Muscle layer of duodenum (tissue), 2 donors: ENCODE measurements around the gene PAX8.

Source experiments
- H3K27ac ChIP-seq: one replicate; pipeline ENCODE4 v1.7.0; 2013; ENCODE audit warnings: mild to moderate bottlenecking, low read length
- H3K27me3 ChIP-seq: one replicate; pipeline ENCODE4 v1.7.0; 2013; ENCODE audit warnings: low read depth, mild to moderate bottlenecking, control low read depth, low read length
- H3K36me3 ChIP-seq, 2 donors: one replicate each; pipeline ENCODE4 v1.7.0; 2013; ENCODE audit warnings: low read length in 2 of 2, control low read depth in 1 of 2, mild to moderate bottlenecking in 1 of 2; ENCODE audit not compliant: insufficient read depth in 2 of 2, control insufficient read depth in 1 of 2
- H3K4me1 ChIP-seq, 2 donors: one replicate each; pipeline ENCODE4 v1.7.0; 2013; ENCODE audit warnings: low read length in 2 of 2, mild to moderate bottlenecking in 2 of 2, control low read depth in 1 of 2, moderate library complexity in 1 of 2; ENCODE audit not compliant: insufficient read depth in 2 of 2, control insufficient read depth in 1 of 2
- H3K4me3 ChIP-seq, 2 donors: one replicate each; pipeline ENCODE4 v1.7.0; 2013; ENCODE audit warnings: low read length in 2 of 2, low read depth in 1 of 2, mild to moderate bottlenecking in 1 of 2
- H3K9me3 ChIP-seq, 2 donors: one replicate each; pipeline ENCODE4 v1.7.0; 2013; ENCODE audit warnings: low read length in 2 of 2, control low read depth in 1 of 2, mild to moderate bottlenecking in 1 of 2; ENCODE audit not compliant: control insufficient read depth in 1 of 2
- donor health status: healthy.

PAX8 gene

DNA sequence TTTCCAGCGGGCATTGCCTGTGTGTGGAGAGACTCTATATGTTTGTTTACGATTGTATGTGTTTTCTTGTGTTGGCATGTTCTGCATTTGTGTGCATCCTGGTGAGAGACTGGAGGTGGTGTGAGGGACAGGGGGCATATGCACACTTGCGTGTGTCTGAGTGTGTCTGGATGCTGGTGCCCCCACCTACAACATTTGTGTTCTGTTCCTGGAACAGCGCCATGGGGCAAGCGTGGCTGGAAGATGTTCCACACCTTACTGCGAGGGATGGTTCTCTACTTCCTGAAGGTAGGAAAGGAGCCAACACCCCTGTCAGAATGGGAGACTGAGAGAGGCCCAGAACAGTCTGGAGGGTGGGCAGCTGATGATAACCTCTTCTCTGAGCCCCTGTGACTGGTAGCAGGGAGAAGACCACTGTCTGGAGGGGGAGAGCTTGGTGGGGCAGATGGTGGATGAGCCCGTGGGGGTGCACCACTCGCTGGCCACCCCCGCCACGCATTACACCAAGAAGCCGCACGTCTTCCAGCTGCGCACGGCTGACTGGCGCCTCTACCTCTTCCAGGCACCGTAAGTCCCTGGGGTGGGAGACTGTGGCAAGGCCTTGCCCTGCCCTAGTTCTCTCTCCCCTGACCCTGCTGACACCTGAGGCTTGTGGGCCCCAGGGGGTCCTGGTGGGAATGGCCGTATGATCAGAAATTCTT lies 81.2 kb downstream of the PAX8 start:
- Histone ChIP-seq H3K27ac (no peak overlapping the region), H3K4me1 (peaks cover 0 to 18% of the 10 kb centered on the region in 2 donors), H3K27me3 (no peaks in the 10 kb centered on the region), H3K36me3 (peaks cover 0 to 10% of the 10 kb centered on the region in 2 donors), H3K9me3 (no peaks in the 10 kb centered on the region), H3K4me3 (no peak overlapping the region)

DNA sequence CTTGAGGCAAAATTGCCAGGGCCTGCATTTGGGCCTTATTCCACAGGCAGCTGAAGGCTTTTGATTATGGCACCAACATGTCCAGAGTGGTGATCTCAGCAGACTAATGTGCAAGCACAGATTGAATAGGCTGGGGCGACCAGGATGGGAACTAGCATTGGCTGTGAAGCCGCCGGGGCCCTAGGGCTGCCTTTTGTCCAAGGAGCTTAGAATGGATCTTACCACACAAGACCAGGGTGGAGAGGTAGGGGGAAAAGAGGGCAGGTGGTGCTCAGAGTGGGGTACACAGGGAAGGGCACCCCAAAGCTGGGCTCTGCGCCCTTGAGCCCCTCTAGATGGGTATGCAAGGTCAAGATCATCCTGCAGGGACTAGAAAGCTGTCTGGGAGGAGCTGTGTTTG lies 81.9 kb downstream of the PAX8 start:
- Histone ChIP-seq H3K36me3 (peaks cover 0 to 10% of the 10 kb centered on the region in 2 donors), H3K4me1 (peaks cover 0 to 18% of the 10 kb centered on the region in 2 donors), H3K27ac (no peak overlapping the region), H3K9me3 (no peaks in the 10 kb centered on the region), H3K27me3 (no peaks in the 10 kb centered on the region), H3K4me3 (no peak overlapping the region)

DNA sequence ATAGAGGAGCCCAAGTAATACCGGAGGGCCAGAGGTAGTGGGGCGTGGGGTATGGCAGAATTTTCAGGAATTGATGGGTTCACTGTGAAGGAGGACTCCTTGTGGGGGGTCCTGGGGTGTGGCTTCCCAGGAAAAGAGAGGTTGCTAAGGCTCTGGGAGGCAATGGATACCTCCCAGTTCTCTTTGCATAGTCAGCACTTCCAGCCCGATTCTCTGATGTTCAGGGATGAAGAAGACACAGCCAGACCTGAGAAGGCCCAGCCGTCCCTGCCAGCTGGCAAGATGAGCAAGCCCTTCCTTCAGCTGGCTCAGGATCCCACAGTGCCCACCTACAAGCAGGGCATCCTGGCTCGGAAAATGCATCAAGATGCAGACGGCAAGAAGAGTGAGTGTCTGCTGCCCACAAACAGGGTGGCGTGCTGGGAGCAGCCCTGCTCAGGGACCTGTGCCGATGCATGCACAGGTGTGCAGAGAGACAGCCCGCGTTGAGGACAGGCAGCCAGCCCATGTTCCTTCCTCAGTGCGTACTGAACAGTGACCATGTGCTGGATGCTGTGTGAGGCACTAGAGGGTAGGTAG lies 82.7 kb downstream of the PAX8 start:
- Histone ChIP-seq H3K4me1 (peaks cover 0 to 18% of the 10 kb centered on the region in 2 donors), H3K27me3 (no peaks in the 10 kb centered on the region), H3K9me3 (no peaks in the 10 kb centered on the region), H3K4me3 (no peak overlapping the region), H3K27ac (no peak overlapping the region), H3K36me3 (peaks cover 0 to 5% of the 10 kb centered on the region in 2 donors)

DNA sequence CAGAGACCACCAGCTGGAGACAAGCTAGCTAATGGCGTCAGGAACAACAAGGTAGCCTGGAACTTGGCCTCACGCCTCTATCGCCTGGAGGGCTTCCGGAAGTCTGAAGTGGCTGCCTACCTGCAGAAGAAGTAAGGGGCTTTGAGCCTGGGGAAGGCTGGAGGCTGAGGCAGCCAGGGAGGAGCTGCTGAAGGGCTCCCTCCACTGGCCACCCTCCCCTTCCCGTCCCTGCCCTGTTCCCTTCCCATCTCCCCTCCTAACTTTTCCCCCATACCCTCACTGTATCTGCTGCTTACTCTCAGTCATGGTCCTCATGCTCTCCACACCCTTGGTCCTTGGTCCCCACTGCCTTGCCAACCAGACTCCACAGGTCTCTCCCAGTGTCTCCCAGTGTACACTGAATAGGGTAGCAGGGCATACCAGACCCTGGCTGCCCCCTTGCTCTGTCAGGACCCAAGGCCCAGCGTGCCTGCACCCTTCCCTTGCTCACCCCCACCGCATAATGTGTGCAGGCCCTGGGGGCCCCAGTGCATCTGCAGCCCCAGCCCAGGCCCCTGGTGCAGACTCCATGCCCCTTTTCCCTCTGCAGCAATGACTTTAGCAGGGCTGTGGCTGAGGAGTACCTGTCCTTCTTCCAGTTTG lies 86.1 kb downstream of the PAX8 start:
- H3K27me3 ChIP-seq: no peaks in the 10 kb centered on the region
- H3K9me3 ChIP-seq: no peaks in the 10 kb centered on the region
- H3K27ac ChIP-seq: no peak overlapping the region
- H3K4me1 ChIP-seq: no peaks in the 10 kb centered on the region
- H3K36me3 ChIP-seq: peaks cover 0 to 5% of the 10 kb centered on the region in 2 donors
- no peak overlapping the region for H3K4me3 ChIP-seq

DNA sequence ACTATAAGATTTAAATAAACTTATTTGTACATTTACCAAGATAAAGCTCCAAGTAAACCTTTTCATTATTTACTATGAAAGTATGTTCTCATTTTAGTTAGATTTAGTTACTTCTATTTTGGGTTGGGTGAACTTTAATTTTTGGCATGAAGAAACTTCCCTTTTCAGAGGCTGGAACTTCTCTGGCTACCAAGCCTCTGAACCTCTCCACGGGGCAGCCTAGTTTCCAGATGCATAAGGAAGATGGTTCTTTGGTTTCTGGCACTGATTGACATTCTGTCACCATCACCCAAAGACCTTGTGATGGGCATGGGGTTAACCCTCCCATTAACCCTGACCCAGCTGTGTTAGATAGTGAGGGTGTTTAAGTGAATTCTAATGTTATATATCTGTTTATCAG lies 87.8 kb downstream of the PAX8 start:
- Histone ChIP-seq H3K4me3 (no peak overlapping the region), H3K36me3 (peaks cover 0 to 5% of the 10 kb centered on the region in 2 donors), H3K4me1 (no peaks in the 10 kb centered on the region), H3K9me3 (no peaks in the 10 kb centered on the region), H3K27me3 (no peaks in the 10 kb centered on the region), H3K27ac (no peak overlapping the region)

DNA sequence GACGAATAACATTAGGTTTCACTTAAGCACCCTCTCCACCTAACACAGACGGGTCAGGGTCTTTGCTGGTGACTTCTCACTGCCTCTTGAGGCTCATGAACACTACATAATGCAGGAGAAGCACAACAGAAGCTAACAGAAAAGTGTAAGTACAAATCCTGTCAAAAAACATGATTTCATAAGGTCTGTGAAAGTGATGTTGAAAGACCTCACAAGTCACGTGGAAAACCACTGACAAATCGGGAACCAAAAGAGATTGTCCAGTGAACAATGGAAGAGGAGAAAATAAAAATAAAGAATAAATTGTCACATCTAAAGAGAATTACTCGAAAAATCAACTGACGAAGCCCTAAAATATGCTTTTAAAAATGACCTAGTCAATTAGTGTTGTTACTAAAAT lies 91.0 kb downstream of the PAX8 start:
- no peaks in the 10 kb centered on the region for H3K36me3 ChIP-seq
- H3K27me3 ChIP-seq: no peaks in the 10 kb centered on the region
- H3K27ac ChIP-seq: no peak overlapping the region
- no peaks in the 10 kb centered on the region for H3K9me3 ChIP-seq
- H3K4me3 ChIP-seq: no peak overlapping the region
- H3K4me1 ChIP-seq: no peaks in the 10 kb centered on the region

DNA sequence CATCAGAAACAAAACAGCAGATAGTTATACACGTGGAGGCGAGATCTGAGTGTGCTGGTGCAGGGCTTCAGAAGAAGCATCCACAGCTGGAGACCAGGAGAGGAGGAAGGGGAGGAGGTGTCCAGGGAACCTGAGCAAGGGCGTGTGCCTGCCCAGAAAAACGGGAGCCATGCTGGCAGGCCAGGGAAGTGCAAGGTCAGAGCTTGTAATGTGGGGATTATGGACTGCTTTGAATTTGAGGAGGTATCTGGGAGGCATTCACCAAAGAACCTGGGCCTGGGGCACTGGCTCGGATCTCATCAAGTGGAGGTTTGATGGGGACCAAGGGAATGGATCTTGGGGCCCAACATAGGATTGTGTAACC lies 92.3 kb downstream of the PAX8 start:
- H3K27ac ChIP-seq: no peak overlapping the region
- H3K36me3 ChIP-seq: no peaks in the 10 kb centered on the region
- no peaks in the 10 kb centered on the region for H3K27me3 ChIP-seq
- H3K9me3 ChIP-seq: no peaks in the 10 kb centered on the region
- no peak overlapping the region for H3K4me3 ChIP-seq
- no peaks in the 10 kb centered on the region for H3K4me1 ChIP-seq

DNA sequence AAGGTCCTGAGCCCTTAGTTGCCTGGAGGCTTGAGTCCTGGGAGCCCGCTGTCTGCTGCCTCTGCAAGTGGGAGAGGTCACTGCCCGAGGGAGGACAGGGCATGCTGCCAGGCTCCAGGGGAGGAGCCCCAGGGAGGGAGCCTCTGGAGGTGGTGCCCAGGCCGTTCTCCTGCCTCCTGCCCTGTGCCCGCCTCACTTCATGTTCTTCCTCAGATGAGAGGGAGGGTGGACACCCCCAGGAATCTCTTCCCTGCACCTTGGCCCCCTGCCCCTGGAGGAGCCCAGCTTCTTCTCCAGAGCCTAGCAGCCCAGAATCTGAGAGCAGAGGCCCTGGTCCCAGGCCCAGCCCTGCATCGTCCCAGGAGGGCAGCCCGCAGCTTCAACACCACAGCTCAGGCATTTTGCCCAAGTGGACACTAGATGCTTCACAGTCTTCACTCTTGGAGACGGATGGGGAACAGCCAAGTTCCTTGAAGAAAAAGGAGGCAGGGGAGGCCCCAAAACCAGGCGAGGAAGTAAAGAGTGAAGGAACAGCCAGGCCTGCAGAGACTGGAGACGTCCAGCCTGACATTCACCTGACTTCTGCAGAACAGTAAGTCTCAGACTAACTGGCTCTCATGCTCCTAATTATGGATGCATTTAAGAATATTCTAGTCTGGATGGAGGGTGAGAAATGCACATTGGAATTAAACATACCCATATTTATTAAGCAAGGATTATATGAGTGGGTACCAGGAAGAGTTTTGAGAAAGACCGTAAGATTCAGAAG lies 92.9 kb downstream of the PAX8 start:
- no peak overlapping the region for H3K27ac ChIP-seq
- no peaks in the 10 kb centered on the region for H3K36me3 ChIP-seq
- H3K4me3 ChIP-seq: no peak overlapping the region
- H3K9me3 ChIP-seq: no peaks in the 10 kb centered on the region
- no peaks in the 10 kb centered on the region for H3K4me1 ChIP-seq
- H3K27me3 ChIP-seq: no peaks in the 10 kb centered on the region

DNA sequence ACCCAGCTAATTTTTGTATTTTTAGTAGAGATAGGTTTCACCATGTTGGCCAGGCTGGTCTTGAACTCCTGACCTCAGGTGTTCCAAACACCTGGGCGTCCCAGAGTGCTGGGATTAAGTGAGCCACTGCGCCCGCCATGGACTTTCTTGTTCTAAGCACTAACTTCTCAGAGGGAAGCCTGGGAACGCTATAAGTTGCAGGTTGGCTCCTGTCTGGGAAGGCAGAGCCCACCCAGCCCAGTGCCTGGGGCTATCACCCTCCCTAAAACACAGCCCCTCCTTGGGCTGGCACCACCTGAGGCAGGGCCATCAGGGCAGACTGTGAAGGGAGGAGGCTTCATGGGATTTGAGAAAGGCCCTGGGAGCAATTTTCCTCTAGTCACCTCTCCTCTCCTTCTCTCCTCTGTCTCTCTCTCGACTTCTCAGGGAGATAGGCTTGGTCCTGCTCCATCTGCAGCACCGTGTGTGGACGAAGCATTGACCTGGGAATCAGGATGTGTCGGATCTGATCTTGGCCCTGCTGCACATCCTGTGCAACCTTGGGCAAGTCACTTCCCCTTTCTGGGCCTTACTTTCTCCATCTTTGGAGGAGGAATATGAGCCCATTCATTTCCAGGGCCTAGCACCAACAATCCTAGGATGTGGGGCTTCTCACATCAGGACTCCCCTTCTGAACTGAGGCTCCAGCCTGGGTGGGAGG lies 94.0 kb downstream of the PAX8 start:
- Histone ChIP-seq H3K36me3 (no peaks in the 10 kb centered on the region), H3K4me3 (no peak overlapping the region), H3K9me3 (no peaks in the 10 kb centered on the region), H3K27me3 (no peaks in the 10 kb centered on the region), H3K4me1 (no peaks in the 10 kb centered on the region), H3K27ac (no peak overlapping the region)

DNA sequence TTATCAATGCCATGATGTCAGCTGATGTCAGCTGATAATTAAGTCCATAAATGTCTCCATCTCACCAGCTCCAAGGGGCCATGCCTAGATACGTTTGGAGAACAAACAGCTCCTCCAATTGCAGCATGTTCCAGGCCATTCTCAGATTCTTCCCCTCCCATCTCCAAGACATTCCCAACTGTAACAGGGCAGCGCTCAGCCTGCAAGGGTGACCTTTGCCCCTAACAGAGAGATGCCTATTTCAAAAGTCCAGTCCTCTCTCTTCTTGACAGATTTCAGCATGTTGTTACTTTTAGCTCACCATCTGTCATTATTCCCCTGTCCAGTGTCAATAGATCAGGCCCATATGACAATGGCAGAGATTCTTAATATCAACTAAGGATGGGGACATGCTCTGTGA lies 95.0 kb downstream of the PAX8 start:
- Histone ChIP-seq H3K9me3 (no peaks in the 10 kb centered on the region), H3K4me3 (no peak overlapping the region), H3K36me3 (no peaks in the 10 kb centered on the region), H3K27me3 (no peaks in the 10 kb centered on the region), H3K4me1 (no peaks in the 10 kb centered on the region), H3K27ac (no peak overlapping the region)

DNA sequence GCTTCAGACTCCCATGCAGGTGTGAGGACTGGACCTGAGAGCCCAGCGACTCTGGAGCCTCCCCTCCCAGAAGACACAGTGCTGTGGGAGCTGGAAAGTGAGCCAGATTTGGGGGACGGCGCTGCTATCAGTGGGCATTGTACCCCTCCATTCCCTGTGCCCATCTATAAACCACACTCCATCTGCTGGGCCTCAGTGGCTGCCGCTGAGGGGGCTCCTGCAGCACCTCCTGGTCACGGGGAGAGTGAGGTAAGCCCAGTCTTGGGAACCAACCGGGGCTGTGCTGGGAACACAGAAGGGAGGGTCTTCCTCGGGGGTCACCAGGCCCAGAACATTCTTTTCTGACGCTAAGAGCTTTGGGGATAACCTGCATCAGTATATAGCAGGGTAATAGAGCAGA lies 95.5 kb downstream of the PAX8 start:
- no peaks in the 10 kb centered on the region for H3K27me3 ChIP-seq
- H3K36me3 ChIP-seq: no peaks in the 10 kb centered on the region
- H3K4me3 ChIP-seq: no peak overlapping the region
- no peaks in the 10 kb centered on the region for H3K9me3 ChIP-seq
- no peaks in the 10 kb centered on the region for H3K4me1 ChIP-seq
- no peak overlapping the region for H3K27ac ChIP-seq
